ENCODE results near the gene PGAP1. TPM values are rescaled to one million over a fixed set of nuclear protein-coding genes. Genes with fewer than 3 reads are reported as not detected.

PGAP1 gene
- total and polyA plus RNA-seq, 2 of the 8 experiments (the other 6 are each of a cell fraction or from before 2014, with no cell fraction given), result 8.3 to 24.1 TPM

DNA sequence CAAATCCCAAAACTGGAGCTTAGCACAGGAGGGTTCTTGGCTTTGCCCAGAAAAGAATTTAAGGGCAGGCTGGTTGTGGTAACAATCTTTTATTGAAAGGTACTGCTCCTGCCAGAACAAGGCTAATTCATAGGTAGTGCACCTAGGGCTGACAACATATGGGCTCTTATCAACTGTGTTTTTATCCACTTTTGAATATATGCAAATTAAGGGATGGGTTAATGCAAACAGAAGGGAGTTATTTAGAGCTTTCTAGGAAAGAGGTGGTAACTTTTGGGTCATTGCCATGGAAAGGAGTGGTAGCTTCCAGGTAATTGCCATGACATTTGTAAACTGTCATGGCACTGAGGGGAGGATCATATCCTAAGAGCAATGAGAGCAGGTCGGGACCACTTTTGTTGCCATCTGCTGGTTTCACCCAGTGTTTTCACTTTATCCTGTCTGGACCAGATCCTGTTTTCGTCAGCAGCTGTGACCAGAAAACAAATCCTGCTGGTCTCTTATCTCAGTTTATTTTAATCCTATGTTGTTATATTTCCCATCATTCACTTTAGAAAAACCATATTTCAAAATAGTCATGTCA, 118.3 kb downstream of the PGAP1 start:
- FAIRE-seq, result no peak
- H3K4ac ChIP-seq (replicated peaks; ENCODE audit: insufficient read length, low read depth, low read length), result no peak overlapping the region
- H3K4me1 ChIP-seq (replicated peaks in 1 of 4; ENCODE audit: control insufficient read depth in 3 of 4, insufficient read depth in 4 of 4, low read length in 3 of 4), result no peaks in the 10 kb centered on the region
- no peak overlapping the region for H4K8ac ChIP-seq (ENCODE audit: extremely low read depth, insufficient read depth, low read length)
- H3K18ac ChIP-seq (ENCODE audit: extremely low read depth, low read length), result no peak overlapping the region
- H2BK12ac ChIP-seq (ENCODE audit: low read depth, low read length), result no peak overlapping the region
- no peak overlapping the region for H2BK20ac ChIP-seq (ENCODE audit: low read length)
- H3K23ac ChIP-seq (ENCODE audit: insufficient read length), result no peak overlapping the region
- TF ChIP-seq RAD21 (IDR thresholded peaks at IDR 0.05 in 1 of 2, conservative IDR thresholded peaks at IDR 0.05 in 1 of 2; ENCODE audit: low read depth in 2 of 2, low read length in 2 of 2) (peak; percentile 22 to 26; a peak in 2 of 4 replicates), POLR2AphosphoS5 (IDR thresholded peaks at IDR 0.05; ENCODE audit: low read depth, low read length) (no peak), TBP (IDR thresholded peaks at IDR 0.05; ENCODE audit: low read depth, low read length) (no peak)
- TF ChIP-seq, protein P1, sequence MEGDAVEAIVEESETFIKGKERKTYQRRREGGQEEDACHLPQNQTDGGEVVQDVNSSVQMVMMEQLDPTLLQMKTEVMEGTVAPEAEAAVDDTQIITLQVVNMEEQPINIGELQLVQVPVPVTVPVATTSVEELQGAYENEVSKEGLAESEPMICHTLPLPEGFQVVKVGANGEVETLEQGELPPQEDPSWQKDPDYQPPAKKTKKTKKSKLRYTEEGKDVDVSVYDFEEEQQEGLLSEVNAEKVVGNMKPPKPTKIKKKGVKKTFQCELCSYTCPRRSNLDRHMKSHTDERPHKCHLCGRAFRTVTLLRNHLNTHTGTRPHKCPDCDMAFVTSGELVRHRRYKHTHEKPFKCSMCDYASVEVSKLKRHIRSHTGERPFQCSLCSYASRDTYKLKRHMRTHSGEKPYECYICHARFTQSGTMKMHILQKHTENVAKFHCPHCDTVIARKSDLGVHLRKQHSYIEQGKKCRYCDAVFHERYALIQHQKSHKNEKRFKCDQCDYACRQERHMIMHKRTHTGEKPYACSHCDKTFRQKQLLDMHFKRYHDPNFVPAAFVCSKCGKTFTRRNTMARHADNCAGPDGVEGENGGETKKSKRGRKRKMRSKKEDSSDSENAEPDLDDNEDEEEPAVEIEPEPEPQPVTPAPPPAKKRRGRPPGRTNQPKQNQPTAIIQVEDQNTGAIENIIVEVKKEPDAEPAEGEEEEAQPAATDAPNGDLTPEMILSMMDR (IDR thresholded peaks at IDR 0.05; ENCODE audit: control extremely low read depth in 1 of 3, insufficient read depth in 1 of 3, low read depth in 1 of 3, low read length in 3 of 3), result peak; percentile 2 to 40 (median 12); a peak in 3 of 4 replicates
- H3K23me2 ChIP-seq (ENCODE audit: low read depth, low read length), result no peaks in the 10 kb centered on the region
- no peak overlapping the region for H2BK5ac ChIP-seq (ENCODE audit: low read depth, low read length)
- H3K14ac ChIP-seq (ENCODE audit: insufficient read length), result no peak overlapping the region
- H3K9me3 ChIP-seq (ENCODE audit: insufficient read depth in 2 of 2, low read depth in 1 of 2, low read length in 1 of 2), result no peaks in the 10 kb centered on the region
- WGBS, 2 experiments (ENCODE audit: extremely low coverage in 1 of 2, insufficient coverage in 1 of 2, insufficient read length in 1 of 2, insufficient replicate concordance in 2 of 2, low coverage in 1 of 2, low lambda C conversion rate in 2 of 2, missing lambda C conversion rate in 1 of 2), result 56% methylated on average over 2 of the region's 2 CpGs; no CpG with 5 or more reads in 1 of the 2 experiments
- no peak for DNase-seq (ENCODE audit: low read depth in 1 of 2, low spot score in 2 of 2)
- no peak overlapping the region for H4K91ac ChIP-seq (replicated peaks; ENCODE audit: insufficient read length, low read length)
- H3K56ac ChIP-seq (replicated peaks; ENCODE audit: insufficient read length, low read depth, low read length), result no peak overlapping the region
- no peak overlapping the region for H2AFZ ChIP-seq (ENCODE audit: low read length)
- no peak overlapping the region for H3K4me3 ChIP-seq (ENCODE audit: extremely low read depth in 1 of 4, insufficient read depth in 2 of 4, low read depth in 3 of 4, low read length in 4 of 4)
- H4K20me1 ChIP-seq (replicated peaks in 1 of 2; ENCODE audit: control insufficient read depth in 1 of 2, insufficient read depth in 2 of 2, low read length in 2 of 2), result no peaks in the 10 kb centered on the region
- no peak overlapping the region for H3K9ac ChIP-seq (replicated peaks in 1 of 4; ENCODE audit: extremely low read depth in 1 of 4, low read depth in 3 of 4, low read length in 3 of 4)
- ChIA-PET CTCF (ENCODE audit: partially characterized antibody) (interaction anchor here (1.0 to 1.8 kb wide), 7 partner anchors 9 to 267 kb away, joined by 3 to 6 read pairs (median 4); partner anchors contain the start of gene GTF3C3), POLR2A (ENCODE audit: partially characterized antibody) (interaction anchor here (0.8 to 1.4 kb wide), 2 partner anchors 9 to 118 kb away, joined by 3 to 5 read pairs; partner anchors contain the start of gene GTF3C3)
- H3K4me2 ChIP-seq (ENCODE audit: insufficient read depth in 1 of 2, low read depth in 2 of 2, low read length in 2 of 2), result no peak overlapping the region
- no peak overlapping the region for H2AK5ac ChIP-seq (ENCODE audit: low read depth, low read length)
- no peaks in the 10 kb centered on the region for H3K79me2 ChIP-seq (ENCODE audit: control insufficient read depth in 1 of 2, insufficient read depth in 2 of 2, low read length in 2 of 2)
- H4K5ac ChIP-seq (ENCODE audit: insufficient read length, low read depth, low read length), result no peak overlapping the region
- no peak overlapping the region for H2BK120ac ChIP-seq (replicated peaks; ENCODE audit: low read depth, low read length)
- H2BK15ac ChIP-seq (ENCODE audit: low read length), result no peak overlapping the region
- H3K79me1 ChIP-seq (ENCODE audit: low read depth, low read length), result no peaks in the 10 kb centered on the region
- no peaks in the 10 kb centered on the region for H3K36me3 ChIP-seq (ENCODE audit: control insufficient read depth in 2 of 4, insufficient read depth in 4 of 4, low read length in 3 of 4)
- H3K27me3 ChIP-seq (replicated peaks in 1 of 4; ENCODE audit: control insufficient read depth in 3 of 4, extremely low read depth in 1 of 4, insufficient read depth in 3 of 4, low read length in 3 of 4), result no peaks in the 10 kb centered on the region; a peak in 1 of 7 replicates
- H3K27ac ChIP-seq (ENCODE audit: low read depth, low read length), result no peak overlapping the region

Data from H1 (cell line).